HG02943 (cell line): ENCODE results near the gene CDC14A.

Experiments
- ATAC-seq: cut with Tn5 transposase; IDR thresholded peaks from one replicate; pipeline ENCODE4 v1.9.1; 2021; ENCODE audit warnings: mild to moderate bottlenecking, low read depth, moderate library complexity; ENCODE audit not compliant: unreplicated experiment

CDC14A gene

DNA sequence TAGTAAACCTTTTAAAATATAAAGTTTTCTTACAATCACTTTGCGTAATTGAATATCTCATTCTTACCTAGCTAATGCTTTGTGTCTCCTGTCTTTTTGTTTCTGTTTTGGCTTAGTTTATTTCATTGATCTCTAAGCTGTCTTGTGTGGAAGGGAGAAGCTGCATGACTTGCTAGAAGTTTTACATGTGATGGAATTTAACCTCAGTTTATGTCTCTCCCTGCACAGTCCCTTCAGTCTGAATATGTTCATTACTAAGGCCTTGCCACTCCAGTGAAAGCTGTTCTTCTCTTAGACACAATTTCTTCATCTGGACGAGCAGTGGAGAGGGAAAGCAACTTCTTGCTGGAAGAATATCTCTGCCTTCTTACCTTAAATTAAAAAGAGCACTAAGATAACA, 165.7 kb downstream of the CDC14A start:
- ATAC-seq, result no peak

DNA sequence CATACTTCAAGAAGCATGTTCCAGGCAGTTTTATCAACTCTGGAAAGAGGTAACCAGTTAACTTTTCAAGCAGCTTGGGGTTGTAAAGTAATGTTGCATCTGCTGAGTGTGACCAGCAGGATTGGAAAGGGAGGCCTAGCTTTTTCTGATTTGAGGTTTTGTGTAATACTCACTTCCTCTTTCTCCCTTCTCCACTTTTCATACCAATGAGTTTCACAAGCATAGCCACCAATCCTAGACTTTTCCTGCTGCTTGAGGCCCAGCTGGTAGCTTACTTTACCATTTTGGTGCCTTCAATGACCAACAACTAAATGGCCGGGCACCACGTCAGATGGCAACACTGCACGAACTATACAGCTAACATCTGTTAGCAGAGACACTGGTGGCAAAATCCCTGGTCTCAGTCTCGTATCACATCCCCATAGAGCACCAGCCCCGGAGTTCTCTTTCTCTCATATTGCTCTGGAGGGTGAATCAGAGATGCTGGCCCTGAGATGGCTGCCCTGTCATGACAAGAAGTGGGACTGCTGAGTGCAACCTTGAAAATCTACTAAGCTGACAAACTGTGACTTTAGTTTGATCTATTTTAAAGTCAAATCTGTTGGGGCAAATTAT, 170.8 kb downstream of the CDC14A start:
- ATAC-seq, result peak; percentile 89

DNA sequence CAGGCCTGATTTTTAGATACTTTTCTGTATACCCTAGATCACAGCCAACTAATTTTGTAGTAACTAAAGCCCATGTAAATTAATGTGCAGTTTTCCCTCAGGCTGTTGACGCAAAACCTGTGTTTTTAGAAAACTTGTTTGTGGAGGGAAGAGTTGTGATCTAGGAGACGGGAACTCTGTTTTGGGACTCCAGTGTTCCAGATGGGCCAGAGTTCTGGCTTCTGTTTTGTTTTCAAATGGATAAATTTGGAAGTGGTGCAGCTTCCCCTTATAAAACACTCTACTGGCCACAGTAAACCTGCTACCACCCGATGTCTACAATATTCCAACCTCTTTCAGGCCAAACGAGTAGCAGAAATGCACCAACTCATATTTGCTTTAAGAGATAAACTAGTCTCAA, 172.0 kb downstream of the CDC14A start:
- no peak for ATAC-seq

DNA sequence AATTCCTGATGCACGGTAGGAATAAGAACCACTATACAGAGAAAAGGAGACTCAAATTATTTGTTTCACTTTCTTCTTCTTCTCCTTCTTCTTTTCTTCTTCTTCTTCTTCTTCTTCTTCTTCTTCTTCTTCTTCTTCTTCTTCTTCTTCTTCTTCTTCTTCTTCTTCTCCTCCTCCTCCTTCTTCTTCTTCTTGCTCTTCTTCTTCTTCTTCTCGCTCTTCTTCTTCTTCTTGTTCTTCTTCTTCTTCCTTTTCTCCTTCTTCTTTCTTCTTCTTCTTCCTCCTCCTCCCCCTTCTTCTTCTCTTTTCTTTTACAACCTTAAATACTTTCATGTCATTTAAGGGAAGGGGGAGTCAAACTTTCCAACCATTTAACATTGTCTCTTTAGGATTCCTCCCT, 174.6 kb downstream of the CDC14A start:
- no peak for ATAC-seq

DNA sequence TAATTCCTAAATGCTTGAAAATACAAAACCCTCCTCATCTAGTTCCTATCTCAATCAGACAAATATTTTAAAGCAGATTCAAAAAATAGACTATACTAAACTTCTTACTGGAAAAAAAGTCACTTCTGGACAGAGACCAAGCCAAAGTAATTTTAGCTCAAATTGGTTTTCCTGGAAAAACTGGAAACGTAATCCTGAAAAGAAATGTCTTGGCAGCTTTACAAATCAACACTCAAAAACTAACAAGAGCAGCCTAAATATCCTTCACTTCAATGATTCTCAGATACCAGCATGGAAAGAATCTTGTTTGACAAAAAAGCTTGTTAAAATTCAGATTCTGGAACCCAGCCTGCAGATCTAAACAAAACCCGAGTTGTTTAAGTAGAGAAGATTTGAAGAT, 176.6 kb downstream of the CDC14A start:
- ATAC-seq, result no peak

DNA sequence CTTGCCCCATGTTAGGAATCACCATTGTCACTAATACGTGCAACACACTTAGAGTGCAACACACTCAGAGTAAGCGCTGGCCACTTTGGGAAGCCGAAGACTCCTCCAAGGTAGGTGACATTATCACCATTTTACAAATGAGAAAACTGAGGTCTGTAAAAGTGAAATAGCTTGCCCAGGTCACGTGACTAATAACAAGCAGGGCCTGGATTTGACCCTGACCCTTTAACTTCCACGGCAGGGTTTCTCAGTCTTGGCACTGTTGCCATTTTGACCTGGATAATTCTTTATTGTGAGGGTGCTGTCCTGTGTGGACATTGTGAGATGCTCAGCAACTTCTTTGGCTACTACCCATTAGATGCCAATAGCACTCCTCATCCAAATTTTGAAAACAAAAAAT, 177.8 kb downstream of the CDC14A start:
- no peak for ATAC-seq

DNA sequence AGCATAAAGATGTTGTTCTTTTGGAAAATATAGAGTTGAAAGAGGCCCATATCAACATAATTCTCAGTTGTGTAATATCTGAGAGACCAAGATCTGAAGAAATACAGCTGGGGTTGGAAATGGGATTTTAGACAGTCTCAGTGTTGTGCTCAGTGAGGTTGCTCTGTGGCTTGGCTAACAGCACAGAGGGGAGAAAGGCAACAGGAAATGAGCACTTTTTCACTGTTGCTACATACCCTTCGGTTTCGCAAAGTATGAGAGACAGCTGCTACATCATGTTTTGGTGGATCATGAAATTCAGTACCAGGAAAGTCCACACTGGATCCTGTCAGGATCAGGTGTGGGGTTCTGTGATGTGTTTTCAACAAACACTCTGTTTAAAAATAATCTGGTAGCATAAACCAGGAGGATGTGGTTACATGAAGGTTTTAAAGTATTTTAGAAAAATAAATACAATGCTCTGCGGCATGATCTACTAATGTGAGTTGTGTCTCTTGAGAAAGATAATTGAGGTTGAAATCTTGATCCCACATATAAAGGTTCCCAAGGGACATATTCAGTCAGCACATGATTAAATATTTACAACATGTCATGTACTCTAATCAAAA, 178.7 kb downstream of the CDC14A start:
- peak; percentile 93 for ATAC-seq

DNA sequence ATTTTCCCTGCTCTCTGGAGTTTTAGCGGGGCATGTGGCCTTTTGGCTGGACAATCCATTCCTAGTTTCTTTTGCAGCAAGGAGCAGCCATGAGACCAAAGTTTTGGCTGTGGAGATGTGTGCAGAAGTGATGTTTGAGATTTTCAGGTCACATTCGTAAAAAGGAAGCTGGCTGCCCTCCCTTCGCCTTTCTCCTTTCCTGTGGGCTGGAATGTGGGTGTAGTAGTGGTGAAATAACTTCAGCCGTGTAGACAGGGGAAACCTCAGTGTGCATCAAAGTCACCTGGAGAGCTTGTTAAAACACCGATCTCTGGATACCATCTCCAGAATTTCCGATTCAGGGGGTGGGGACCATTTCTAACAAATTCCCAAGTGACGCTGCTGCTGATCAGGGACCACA, 180.3 kb downstream of the CDC14A start:
- ATAC-seq, result no peak

DNA sequence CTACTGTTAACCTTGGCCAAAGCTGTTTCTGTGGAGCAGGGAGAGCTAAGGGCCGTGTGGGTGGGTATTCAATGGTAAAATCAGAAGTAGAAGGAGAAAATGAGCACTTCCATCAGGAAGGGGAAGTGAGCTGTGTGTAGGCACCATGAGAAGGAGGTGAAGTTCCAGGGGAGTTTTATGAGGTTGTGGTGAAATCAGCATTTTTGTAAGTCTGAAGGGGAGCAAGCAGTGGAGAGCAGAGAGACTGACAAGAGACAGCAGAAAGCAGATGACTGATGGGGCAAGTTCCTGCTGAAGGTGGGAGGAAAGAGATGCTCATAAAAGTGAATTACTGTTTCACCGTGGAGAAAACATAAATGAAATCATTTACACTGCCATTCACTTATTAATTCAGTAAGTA, 183.0 kb downstream of the CDC14A start:
- no peak for ATAC-seq

DNA sequence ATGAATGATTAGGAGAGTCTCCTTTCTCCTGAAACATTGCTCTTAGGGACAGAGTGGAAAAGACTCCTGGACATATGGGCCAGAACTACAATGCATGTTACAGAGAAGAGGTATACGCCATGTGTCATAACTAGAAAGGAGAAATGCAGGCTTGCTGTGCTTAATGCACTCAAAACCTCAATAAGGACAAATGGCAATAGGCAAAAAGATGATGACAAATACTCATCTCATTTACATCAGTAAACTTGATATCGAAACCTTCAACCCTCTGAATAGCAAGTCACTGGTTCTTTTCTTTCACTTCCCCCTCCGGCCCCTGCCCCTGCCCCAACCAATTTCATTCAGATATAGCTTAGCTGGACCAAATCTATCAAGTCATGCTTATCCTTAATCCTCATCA, 183.7 kb downstream of the CDC14A start:
- peak; percentile 81 for ATAC-seq

DNA sequence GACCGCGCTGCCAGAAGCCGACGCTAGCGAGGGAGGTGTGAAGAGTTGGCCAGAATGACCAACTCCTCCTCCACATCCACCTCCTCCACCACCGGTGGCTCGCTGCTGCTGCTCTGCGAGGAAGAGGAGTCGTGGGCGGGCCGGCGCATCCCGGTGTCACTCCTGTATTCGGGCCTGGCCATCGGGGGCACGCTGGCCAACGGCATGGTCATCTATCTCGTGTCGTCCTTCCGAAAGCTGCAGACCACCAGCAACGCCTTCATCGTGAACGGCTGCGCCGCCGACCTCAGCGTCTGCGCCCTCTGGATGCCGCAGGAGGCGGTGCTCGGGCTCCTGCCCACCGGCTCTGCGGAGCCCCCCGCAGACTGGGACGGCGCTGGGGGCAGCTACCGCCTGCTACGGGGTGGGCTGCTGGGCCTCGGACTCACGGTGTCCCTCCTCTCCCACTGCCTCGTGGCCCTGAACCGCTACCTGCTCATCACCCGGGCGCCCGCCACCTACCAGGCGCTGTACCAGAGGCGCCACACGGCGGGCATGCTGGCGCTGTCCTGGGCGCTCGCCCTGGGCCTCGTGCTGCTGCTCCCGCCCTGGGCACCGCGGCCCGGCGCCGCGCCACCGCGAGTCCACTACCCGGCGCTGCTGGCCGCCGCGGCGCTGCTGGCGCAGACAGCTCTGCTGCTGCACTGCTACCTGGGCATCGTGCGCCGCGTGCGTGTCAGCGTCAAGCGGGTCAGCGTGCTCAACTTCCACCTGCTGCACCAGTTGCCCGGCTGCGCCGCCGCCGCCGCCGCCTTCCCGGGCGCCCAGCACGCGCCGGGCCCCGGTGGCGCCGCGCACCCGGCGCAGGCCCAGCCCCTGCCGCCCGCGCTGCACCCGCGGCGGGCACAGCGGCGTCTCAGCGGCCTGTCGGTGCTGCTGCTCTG, 186.9 kb downstream of the CDC14A start:
- ATAC-seq, result no peak

DNA sequence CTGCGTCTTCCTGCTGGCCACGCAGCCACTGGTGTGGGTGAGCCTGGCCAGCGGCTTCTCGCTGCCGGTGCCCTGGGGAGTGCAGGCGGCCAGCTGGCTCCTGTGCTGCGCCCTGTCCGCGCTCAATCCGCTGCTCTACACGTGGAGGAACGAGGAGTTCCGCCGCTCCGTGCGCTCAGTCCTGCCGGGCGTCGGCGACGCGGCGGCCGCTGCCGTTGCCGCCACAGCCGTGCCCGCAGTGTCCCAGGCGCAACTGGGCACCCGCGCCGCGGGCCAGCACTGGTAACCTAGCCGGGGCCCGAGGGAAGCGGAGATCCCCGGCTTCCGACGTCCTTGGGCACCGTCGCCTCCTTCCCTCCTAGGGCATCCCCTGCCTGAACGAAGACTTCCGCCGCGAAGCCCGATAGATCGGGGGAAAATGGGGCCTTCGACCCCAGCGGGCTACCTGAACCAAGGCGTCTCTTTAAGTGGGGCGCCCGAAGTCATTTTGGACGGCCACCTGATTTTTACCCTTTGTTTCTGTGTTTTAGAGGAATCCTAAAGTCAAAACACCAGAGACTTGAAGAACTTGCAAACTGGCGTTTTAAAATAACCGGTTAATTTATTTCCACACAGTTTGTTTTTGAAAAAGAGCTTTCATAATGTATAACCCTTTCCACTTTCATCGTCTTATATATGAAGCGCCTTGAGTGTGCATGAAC, 187.7 kb downstream of the CDC14A start:
- no peak for ATAC-seq

DNA sequence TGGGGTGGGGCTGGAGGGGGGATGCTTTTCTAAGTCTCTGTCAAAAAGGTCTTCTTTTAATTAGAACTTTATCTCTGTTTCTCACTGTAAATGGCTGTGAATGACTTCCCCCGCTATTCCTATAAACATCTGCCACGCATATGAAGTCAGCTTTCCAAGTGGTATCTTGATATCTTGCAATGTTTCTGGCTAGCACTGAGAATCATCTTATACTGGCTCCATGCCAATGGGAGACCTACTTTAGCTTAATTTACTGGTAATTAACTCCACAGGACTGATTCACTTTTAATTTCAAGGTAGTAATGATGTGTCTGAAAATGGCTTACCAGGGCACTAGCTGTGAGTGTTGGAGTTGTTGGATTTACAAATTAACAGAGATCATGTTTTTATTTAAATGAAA, 190.0 kb downstream of the CDC14A start:
- ATAC-seq, result no peak

DNA sequence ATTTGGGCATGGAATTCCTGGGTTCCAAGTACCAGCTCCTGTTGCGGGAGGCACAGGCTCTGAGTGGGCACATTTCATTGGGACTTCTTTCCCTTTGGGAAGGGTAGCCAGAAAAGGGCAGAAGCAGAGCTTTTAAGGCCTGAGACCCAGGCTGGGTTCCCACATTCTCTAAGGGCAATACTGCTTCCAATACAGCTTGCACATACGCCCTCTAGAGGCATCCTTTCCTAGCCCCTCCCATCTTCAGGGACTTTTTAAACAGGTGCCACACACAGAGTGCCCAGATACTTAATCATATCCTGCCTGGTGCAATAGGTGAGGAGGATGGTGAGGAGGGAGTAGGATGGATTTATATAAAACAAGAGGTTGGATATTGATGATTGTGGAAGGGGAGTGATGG, 191.3 kb downstream of the CDC14A start:
- peak; percentile 64 for ATAC-seq

DNA sequence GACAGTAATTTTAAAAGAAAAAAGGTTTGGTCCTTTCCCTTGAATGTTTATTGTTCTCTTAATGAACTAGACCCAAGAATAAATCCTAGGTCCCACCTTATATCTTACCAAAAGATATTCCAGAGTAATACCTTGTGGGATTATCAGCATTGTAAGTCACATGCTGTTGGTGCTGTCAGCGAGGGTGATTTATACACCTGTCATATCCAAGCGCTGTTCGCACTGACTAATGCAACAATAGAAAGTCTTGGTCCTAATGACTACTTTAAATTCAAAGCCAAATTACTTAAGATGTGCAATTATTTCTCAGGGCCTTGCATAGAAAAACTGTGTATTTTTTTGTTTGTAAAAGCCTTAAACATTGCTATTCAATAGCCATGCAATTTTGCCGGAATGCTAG, 192.5 kb downstream of the CDC14A start:
- ATAC-seq, result no peak

DNA sequence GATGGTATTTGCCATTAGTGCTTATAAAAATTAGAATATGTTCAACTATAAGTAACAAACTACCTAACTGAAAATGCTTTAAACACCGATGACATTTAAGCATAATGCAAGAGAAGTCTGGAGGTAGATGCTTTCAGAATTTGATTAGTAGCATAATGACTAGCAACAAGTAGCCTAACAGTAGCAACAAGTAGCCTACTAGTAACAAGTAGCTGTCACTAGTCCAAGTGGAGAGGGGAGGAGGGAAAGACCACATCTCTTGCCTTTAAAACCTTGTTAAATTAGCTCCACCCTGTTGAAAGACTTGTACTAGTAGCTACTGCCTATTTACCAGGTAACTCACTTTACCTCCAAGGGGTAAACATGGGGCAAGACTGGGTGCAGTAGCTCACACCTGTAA, 193.5 kb downstream of the CDC14A start:
- ATAC-seq, result no peak

DNA sequence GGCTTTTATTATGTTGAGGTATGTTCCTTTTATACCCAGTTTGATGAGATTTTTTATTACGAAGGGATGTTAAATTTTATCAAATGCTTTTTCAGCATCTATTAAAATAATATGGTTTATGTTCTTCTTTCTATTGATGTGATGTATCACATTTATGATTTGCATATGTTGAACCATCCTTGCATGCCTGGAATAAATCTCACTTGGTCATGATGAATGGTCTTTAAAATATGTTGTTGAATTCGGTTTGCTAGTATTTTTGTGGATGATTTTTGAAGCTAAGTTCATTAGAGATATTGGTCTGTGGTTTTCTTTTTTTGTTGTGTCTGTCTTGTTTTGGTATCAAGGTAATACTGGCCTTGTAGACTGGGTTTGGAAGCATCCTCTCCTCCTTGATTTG, 199.7 kb downstream of the CDC14A start:
- no peak for ATAC-seq

DNA sequence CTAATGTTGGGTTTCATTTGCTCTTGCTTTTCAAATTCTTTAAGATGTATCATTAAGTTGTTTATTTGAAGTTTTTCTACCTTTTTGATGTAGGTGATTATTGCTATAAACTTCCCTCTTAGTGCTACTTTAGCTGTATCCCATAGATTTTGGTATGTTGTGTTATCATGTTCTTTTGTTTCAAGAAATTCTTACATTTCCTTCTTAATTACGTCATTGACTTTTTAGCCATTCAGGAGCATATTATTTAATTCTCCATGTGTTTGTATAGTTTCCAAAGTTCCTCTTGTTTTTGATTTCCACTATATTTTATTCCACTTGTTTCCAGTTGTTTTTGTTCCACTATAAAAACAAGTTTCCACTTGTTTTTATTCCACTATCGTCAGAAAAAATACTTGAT, 200.6 kb downstream of the CDC14A start:
- ATAC-seq, result no peak

DNA sequence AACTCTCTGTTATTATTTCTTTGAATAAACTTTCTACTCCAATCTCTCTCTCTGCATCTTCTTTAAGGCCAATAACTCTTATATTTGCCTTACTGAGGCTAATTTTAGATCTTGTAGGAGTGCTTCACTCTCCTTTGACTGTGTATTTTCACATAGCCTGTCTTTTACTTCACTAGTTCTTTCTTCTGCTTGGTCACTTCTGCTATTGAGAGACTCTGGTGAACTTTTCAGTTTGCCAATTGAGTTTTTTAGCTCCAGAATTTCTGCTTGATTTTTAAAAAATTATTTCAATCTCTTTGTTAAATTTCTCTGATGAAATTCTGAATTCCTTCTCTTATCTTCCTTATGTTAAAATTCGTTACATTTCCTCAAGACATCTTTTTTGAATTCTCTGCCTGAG, 203.9 kb downstream of the CDC14A start:
- ATAC-seq, result no peak

DNA sequence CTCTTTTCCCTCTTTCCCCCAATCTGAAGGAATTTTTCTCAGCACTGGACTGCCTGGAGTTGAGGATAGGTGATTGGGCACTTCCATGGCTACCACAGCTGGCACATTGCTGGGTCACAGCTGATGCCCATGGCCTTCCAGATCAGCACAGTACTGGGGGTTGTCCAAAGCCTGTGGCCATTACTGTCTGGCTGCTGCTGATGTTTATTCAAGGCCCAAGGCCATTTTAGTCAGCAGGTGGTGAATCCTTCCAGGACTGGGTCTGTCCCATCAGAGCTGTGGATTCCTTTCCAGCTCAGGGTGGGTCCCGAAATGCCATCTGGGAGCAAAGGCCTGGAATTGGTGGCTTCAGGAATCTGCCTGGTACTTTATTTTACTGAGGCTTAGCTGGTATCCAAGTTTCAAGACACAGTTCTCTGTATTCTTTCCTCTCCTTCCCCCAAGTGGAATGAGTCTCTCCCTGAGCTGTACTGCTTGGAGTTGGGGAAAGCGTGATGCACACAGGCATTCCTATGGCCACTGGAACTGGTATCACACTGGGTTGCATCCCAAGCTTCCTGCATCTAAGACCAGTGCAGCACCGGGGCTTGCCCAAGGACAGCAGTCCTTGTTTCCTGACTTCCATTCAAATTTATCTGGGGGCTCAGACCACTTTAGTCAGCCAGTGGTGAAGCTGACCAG, 204.8 kb downstream of the CDC14A start:
- no peak for ATAC-seq

DNA sequence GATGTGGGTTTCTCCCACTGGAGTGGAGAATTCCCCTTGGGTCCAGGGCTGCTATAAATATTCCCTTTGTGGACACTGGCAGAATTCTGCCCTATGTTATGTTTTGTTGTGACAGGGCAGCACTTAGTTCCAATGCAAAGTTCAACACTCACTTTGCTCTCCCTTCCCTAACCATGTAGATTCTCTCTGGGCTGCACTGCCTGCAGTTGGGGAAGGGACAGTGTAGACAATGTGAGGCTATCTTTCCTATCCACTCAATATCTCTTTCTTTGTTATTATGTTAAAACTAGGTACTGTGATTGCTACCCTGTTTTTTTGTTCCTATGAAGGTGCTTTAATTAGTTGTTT, 205.3 kb downstream of the CDC14A start:
- ATAC-seq, result no peak
